Keratinocyte (primary cell): ENCODE results near the gene ADAMTS17. TPM values are rescaled to one million over a fixed set of nuclear protein-coding genes. Genes with fewer than 3 reads are reported as not detected.

Experiments used
- DNase-seq: peaks from one replicate; pipeline ENCODE4 v3.0.0-alpha.2; 2011; ENCODE audit warnings: low read depth, missing footprints, low spot score
- FAIRE-seq: peaks from 2 replicates; lab custom pipeline; 2011; peaks lifted over from hg19 to GRCh38; lab: Jason Lieb, UNC
- H2AFZ ChIP-seq: 2 replicates; pipeline ENCODE4 v1.6.0; 2012; ENCODE audit warnings: low read length, control low read depth, inconsistent platforms; ENCODE audit not compliant: control insufficient read depth
- H3K27ac ChIP-seq: 2 replicates; pipeline ENCODE4 v1.5.1; 2011; ENCODE audit warnings: low read length; ENCODE audit not compliant: control insufficient read depth, insufficient read depth
- H3K27me3 ChIP-seq: 3 replicates; pipeline ENCODE4 v1.6.0; 2011; ENCODE audit warnings: low read length; ENCODE audit not compliant: control insufficient read depth, insufficient read depth; ENCODE audit errors: extremely low read depth
- H3K36me3 ChIP-seq, 2 experiments: 2 replicates in 1 of 2; 3 replicates in 1 of 2; pipeline ENCODE4 v1.5.1; 2011; ENCODE audit warnings: low read length in 2 of 2, mild to moderate bottlenecking in 1 of 2; ENCODE audit not compliant: control insufficient read depth in 2 of 2, insufficient read depth in 2 of 2; ENCODE audit errors: extremely low read depth in 1 of 2
- H3K4me1 ChIP-seq: 3 replicates; pipeline ENCODE4 v1.5.1; 2011; ENCODE audit warnings: low read length; ENCODE audit not compliant: control insufficient read depth, insufficient read depth; ENCODE audit errors: extremely low read depth
- H3K4me2 ChIP-seq: 3 replicates; pipeline ENCODE4 v1.6.0; 2011; ENCODE audit warnings: low read depth, low read length; ENCODE audit not compliant: control insufficient read depth, insufficient read depth; ENCODE audit errors: extremely low read depth
- H3K4me3 ChIP-seq, 3 experiments: fragments of 200-600 bp in 1 of 3; sonication (generic) in 1 of 3; 2 replicates in 2 of 3; 3 replicates in 1 of 3; pipeline ENCODE4 v1.5.1; 2011 to 2016; ENCODE audit warnings: low read length in 3 of 3, mild to moderate bottlenecking in 3 of 3, control low read depth in 2 of 3, inconsistent platforms in 1 of 3, low read depth in 1 of 3, mixed read lengths in 1 of 3, mixed run types in 1 of 3, moderate library complexity in 1 of 3; ENCODE audit not compliant: control insufficient read depth in 2 of 3, insufficient read depth in 2 of 3; ENCODE audit errors: extremely low read depth in 1 of 3
- H3K79me2 ChIP-seq: 2 replicates; pipeline ENCODE4 v1.6.0; 2012; ENCODE audit warnings: low read length; ENCODE audit not compliant: control insufficient read depth, insufficient read depth
- H3K9ac ChIP-seq: 3 replicates; pipeline ENCODE4 v1.6.0; 2011; ENCODE audit warnings: low read length; ENCODE audit not compliant: control insufficient read depth, insufficient read depth; ENCODE audit errors: extremely low read depth
- H3K9me1 ChIP-seq: 3 replicates; pipeline ENCODE4 v1.6.0; 2011; ENCODE audit warnings: low read length; ENCODE audit not compliant: control insufficient read depth, insufficient read depth; ENCODE audit errors: extremely low read depth
- H3K9me3 ChIP-seq: 2 replicates; pipeline ENCODE4 v1.5.1; 2012; ENCODE audit warnings: low read depth, low read length; ENCODE audit not compliant: control insufficient read depth
- H4K20me1 ChIP-seq: 3 replicates; pipeline ENCODE4 v1.6.0; 2011; ENCODE audit warnings: low read length; ENCODE audit not compliant: control insufficient read depth, insufficient read depth; ENCODE audit errors: extremely low read depth
- CTCF ChIP-seq, 3 experiments: IDR thresholded peaks in 1 of 3; conservative IDR thresholded peaks in 1 of 3; optimal IDR thresholded peaks in 1 of 3; 2 replicates in 2 of 3; 3 replicates in 1 of 3; pipeline versions ENCODE3 to v1.5.1; 2011; ENCODE audit warnings: low read length in 3 of 3, mild to moderate bottlenecking in 3 of 3, moderate library complexity in 2 of 3, control low read depth in 1 of 3, inconsistent platforms in 1 of 3; ENCODE audit not compliant: insufficient read depth in 2 of 3; ENCODE audit errors: extremely low read depth in 1 of 3
- EZH2 ChIP-seq: IDR thresholded peaks from one replicate; pipeline ENCODE4 v1.6.1; 2012; ENCODE audit warnings: inconsistent platforms, mild to moderate bottlenecking, low read length, moderate library complexity
- dilution Hi-C: fragments of 300-500 bp; cut with MboI; formaldehyde crosslinking; loops from one replicate; pipeline ENCODE4 v1.7.0; 2020; ENCODE audit warnings: low sequenced_read_pairs; ENCODE audit not compliant: extremely low pct_ligation_motif_present
- polyA plus RNA-seq, 5 experiments: library from polyadenylated mRNA; depleted of rRNA in 3 of 5; stranded (reverse) in 3 of 5; stranded (forward) in 1 of 5; unstranded in 1 of 5; fragments of >200 nt; gene quantifications; 1 replicate in 1 of 5; 2 replicates in 3 of 5; 3 replicates in 1 of 5; pipeline versions ENCODE4 v1.2.1 to v1.2.3, GENCODE V29; 2011 to 2012; ENCODE audit warnings: missing spikeins in 2 of 5, low read depth in 1 of 5, low replicate concordance in 1 of 5

The ADAMTS17 gene
- polyA plus RNA-seq, 1 donor (not counting 4 experiments of a cell fraction or from before 2014, with no cell fraction given), result 0.18 TPM

GRCh38 chr15:100191161-100191560 is 150.6 kb downstream of the ADAMTS17 start:
- FAIRE-seq (peak; percentile 44), DNase-seq (no peak)
- Histone ChIP-seq H3K4me3 (no peak overlapping the region), H3K27ac (no peak overlapping the region), H4K20me1 (no peaks in the 10 kb centered on the region), H3K27me3 (peaks cover 18% of the 10 kb centered on the region), H3K4me2 (peak overlapping the region; percentile 57), H3K9me3 (no peaks in the 10 kb centered on the region), H3K4me1 (peaks cover 17% of the 10 kb centered on the region), H3K9me1 (no peaks in the 10 kb centered on the region), H3K79me2 (no peaks in the 10 kb centered on the region), H2AFZ (no peak overlapping the region), H3K36me3 (no peaks in the 10 kb centered on the region), H3K9ac (no peak overlapping the region)
- dilution Hi-C loops, result no loop called here
- TF ChIP-seq EZH2, result no peak
- TF ChIP-seq CTCF (optimal IDR thresholded peaks at IDR 0.05 in 1 of 3, IDR thresholded peaks at IDR 0.05 in 1 of 3, conservative IDR thresholded peaks at IDR 0.05 in 1 of 3; ENCODE audit: extremely low read depth in 1 of 3, insufficient read depth in 2 of 3, low read length in 3 of 3), result no peak

- no peaks in the 10 kb centered on the region for H3K9me1 ChIP-seq
- FAIRE-seq, result no peak
- no peaks in the 10 kb centered on the region for H4K20me1 ChIP-seq
- H3K4me2 ChIP-seq, result no peak overlapping the region
- peaks cover 17% of the 10 kb centered on the region for H3K4me1 ChIP-seq
- no peak overlapping the region for H3K9ac ChIP-seq
- no peak overlapping the region for H2AFZ ChIP-seq
- H3K9me3 ChIP-seq, result no peaks in the 10 kb centered on the region
- no peak for TF ChIP-seq CTCF (optimal IDR thresholded peaks at IDR 0.05 in 1 of 3, IDR thresholded peaks at IDR 0.05 in 1 of 3, conservative IDR thresholded peaks at IDR 0.05 in 1 of 3; ENCODE audit: extremely low read depth in 1 of 3, insufficient read depth in 2 of 3, low read length in 3 of 3)
- TF ChIP-seq EZH2, result no peak
- peaks cover 18% of the 10 kb centered on the region for H3K27me3 ChIP-seq
- dilution Hi-C loops, result no loop called here
- no peak overlapping the region for H3K27ac ChIP-seq
- no peaks in the 10 kb centered on the region for H3K79me2 ChIP-seq
- H3K4me3 ChIP-seq, result no peak overlapping the region
- no peak for DNase-seq
- H3K36me3 ChIP-seq, result no peaks in the 10 kb centered on the region
Observed at GRCh38 chr15:100190675-100191074, 151.1 kb downstream of the ADAMTS17 start.
